HEK293T (cell line): Measurements from ENCODE around the gene ASB3.

Experiments
- CTCF ChIA-PET: fragments of 350-600 bp; formaldehyde crosslinking; extraction: SDS; loops from one replicate; lab custom pipeline; 2021; ENCODE audit warnings: antibody characterized with exemption, inconsistent platforms; lab: Yijun Ruan, JAX
- POLR2A ChIA-PET: fragments of 350-600 bp; formaldehyde crosslinking; extraction: SDS; loops from one replicate; lab custom pipeline; 2020; ENCODE audit warnings: antibody characterized with exemption, inconsistent platforms; lab: Yijun Ruan, JAX
- DNase-seq: peaks from one replicate; pipeline ENCODE4 v3.0.0; 2012; ENCODE audit warnings: mixed read lengths; ENCODE audit errors: extremely low spot score
- ARNT ChIP-seq: fragments of 450-650 bp; IDR thresholded peaks from 2 replicates; pipeline ENCODE4 v1.6.1; 2017; ENCODE audit warnings: mild to moderate bottlenecking
- BHLHE40 ChIP-seq: fragments of 450-650 bp; IDR thresholded peaks from 2 replicates; pipeline ENCODE4 v1.6.1; 2016; ENCODE audit warnings: mild to moderate bottlenecking, moderate library complexity, borderline replicate concordance
- CTBP1 ChIP-seq: fragments of 450-650 bp; IDR thresholded peaks from 2 replicates; pipeline ENCODE4 v1.6.1; 2016; ENCODE audit warnings: borderline replicate concordance
- ELF4 ChIP-seq: fragments of 450-650 bp; IDR thresholded peaks from 2 replicates; pipeline ENCODE4 v1.6.1; 2017; ENCODE audit warnings: antibody characterized with exemption
- FOXA1 ChIP-seq: fragments of 450-650 bp; IDR thresholded peaks from 2 replicates; pipeline ENCODE4 v1.6.1; 2016; ENCODE audit warnings: mild to moderate bottlenecking
- FOXK2 ChIP-seq: fragments of 450-650 bp; IDR thresholded peaks from 2 replicates; pipeline ENCODE4 v1.6.1; 2016; ENCODE audit warnings: mild to moderate bottlenecking
- FOXM1 ChIP-seq: fragments of 450-650 bp; IDR thresholded peaks from 2 replicates; pipeline ENCODE4 v1.6.1; 2017; ENCODE audit warnings: mild to moderate bottlenecking, borderline replicate concordance
- HDGF ChIP-seq: fragments of 450-650 bp; IDR thresholded peaks from 2 replicates; pipeline ENCODE4 v1.6.1; 2017; ENCODE audit warnings: antibody characterized with exemption, borderline replicate concordance
- L3MBTL2 ChIP-seq: fragments of 450-650 bp; conservative IDR thresholded peaks from 2 replicates; pipeline ENCODE4 v1.6.1; 2016; ENCODE audit warnings: mild to moderate bottlenecking
- LEF1 ChIP-seq: fragments of 450-650 bp; IDR thresholded peaks from 2 replicates; pipeline ENCODE4 v1.6.1; 2017; ENCODE audit warnings: mild to moderate bottlenecking, borderline replicate concordance
- NFRKB ChIP-seq: fragments of 450-650 bp; IDR thresholded peaks from 2 replicates; pipeline ENCODE4 v1.6.1; 2016; ENCODE audit warnings: mild to moderate bottlenecking, moderate library complexity
- SP1 ChIP-seq: fragments of 450-650 bp; IDR thresholded peaks from 2 replicates; pipeline ENCODE4 v1.6.1; 2017
- SUZ12 ChIP-seq: fragments of 450-650 bp; IDR thresholded peaks from 2 replicates; pipeline ENCODE4 v1.6.1; 2016; ENCODE audit warnings: mild to moderate bottlenecking
- TARDBP ChIP-seq: fragments of 450-650 bp; IDR thresholded peaks from 2 replicates; pipeline ENCODE4 v1.6.1; 2016
- ZNF384 ChIP-seq: fragments of 450-650 bp; IDR thresholded peaks from 2 replicates; pipeline ENCODE4 v1.6.1; 2016
- TF ChIP-seq, protein P1 (sequence below): fragments of 450-650 bp; IDR thresholded peaks from 2 replicates; pipeline ENCODE4 v1.6.1; 2016

The ASB3 gene

DNA sequence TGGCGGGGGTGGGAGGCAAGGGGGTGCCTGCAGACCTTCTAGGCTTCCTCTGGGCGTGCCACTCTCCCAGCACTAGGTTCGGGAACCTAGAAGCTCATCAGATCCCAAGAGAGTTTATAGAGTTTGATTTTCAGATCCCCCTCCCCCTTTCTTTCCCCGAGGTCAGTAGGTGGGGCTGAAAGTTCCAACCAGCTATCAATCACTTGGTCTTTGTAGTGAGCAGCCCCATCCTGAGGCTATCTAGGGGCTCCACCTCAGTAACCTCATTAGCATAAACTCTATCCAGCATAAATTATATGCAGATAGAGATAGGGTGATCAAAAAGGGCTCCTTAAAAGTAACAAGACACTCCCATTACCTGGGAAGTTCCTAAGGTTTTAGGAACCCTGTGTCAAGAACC, 32.9 kb upstream of the ASB3 start:
- POLR2A ChIA-PET, result no interaction called here
- TF ChIP-seq ARNT, result no peak
- TF ChIP-seq ZNF384, result no peak
- TF ChIP-seq BHLHE40, result no peak
- no peak for TF ChIP-seq ELF4
- TF ChIP-seq, protein P1, sequence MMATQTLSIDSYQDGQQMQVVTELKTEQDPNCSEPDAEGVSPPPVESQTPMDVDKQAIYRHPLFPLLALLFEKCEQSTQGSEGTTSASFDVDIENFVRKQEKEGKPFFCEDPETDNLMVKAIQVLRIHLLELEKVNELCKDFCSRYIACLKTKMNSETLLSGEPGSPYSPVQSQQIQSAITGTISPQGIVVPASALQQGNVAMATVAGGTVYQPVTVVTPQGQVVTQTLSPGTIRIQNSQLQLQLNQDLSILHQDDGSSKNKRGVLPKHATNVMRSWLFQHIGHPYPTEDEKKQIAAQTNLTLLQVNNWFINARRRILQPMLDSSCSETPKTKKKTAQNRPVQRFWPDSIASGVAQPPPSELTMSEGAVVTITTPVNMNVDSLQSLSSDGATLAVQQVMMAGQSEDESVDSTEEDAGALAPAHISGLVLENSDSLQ, result no peak
- TF ChIP-seq TARDBP, result no peak
- TF ChIP-seq CTBP1, result no peak
- TF ChIP-seq FOXM1, result no peak
- no peak for TF ChIP-seq LEF1
- TF ChIP-seq FOXK2, result no peak
- TF ChIP-seq HDGF, result no peak
- TF ChIP-seq SUZ12, result no peak
- CTCF ChIA-PET, result no interaction called here
- no peak for DNase-seq

DNA sequence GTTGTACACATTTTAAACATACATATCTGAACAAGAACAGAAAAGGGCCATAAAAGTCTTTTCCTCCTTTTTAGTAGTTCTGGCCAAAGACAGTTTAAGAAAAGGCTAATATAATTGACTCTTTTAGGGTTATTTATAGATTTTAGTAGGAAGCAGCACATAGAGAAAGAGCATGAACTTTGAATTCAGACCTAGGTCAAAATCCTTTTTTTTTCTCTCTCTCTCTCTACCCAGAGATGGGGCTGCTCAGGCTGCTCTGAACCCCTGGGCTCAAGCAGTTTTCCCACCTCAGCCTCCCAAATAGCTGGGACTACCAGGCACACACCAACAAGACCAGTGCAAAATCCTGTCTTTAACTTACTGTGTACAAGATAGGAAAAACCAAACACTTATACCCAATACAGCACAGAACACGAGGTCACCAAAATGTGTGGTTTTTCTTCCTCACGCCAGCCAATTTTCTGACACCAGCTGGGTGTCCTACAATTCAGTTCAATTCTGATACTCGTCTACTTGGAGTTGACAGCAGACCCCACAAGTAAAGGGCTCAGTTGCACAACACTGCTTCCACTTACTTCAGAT, 32.2 kb upstream of the ASB3 start:
- DNase-seq, result no peak
- POLR2A ChIA-PET, result no interaction called here
- no peak for TF ChIP-seq L3MBTL2
- TF ChIP-seq BHLHE40, result no peak
- TF ChIP-seq NFRKB, result no peak
- no peak for TF ChIP-seq LEF1
- TF ChIP-seq HDGF, result no peak
- no peak for TF ChIP-seq ELF4
- no peak for TF ChIP-seq ARNT
- TF ChIP-seq SP1, result no peak
- no peak for TF ChIP-seq FOXA1
- TF ChIP-seq FOXM1, result no peak
- no peak for TF ChIP-seq ZNF384
- no peak for TF ChIP-seq SUZ12
- no peak for TF ChIP-seq FOXK2
- no peak for TF ChIP-seq TARDBP
- TF ChIP-seq CTBP1, result no peak
- TF ChIP-seq, protein P1, result no peak
- CTCF ChIA-PET, result no interaction called here

DNA sequence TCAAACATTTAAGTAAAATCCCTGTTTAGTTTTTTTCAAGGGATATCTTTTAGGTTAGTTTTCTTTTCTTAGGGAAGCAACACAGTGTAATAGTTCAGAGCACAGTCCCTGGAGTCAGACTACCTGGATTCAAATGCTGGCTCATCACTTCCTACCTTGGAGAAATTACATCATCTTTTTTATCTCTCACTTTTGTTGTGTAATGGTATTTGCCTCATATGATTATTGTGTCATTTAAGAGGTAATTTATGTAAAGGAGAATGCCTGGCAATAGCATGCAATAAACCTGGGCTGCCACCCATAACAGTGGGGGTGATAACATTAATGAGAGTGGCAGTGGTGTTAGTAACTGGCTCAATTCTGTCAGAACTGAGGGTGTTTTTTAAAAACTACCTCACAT, 26.4 kb upstream of the ASB3 start:
- DNase-seq, result no peak

DNA sequence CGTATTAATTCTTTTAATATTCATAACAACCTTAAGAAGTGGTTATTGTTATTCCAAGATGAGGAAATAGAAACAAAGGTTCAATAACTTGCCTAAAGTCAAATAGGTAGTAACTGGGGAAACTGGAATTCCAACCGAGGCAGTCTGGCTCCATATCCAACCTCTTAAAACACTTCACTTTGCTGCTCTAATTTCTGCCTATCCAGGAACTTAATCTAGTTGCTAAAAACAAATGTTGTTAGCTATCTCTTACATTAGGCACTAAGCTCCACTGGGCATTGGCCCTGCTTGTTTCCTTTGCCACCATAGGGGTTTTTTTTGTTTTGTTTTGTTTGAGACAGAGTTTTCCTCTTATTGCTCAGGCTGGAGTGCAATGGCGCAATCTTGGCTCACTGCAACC, 24.8 kb upstream of the ASB3 start:
- POLR2A ChIA-PET, result no interaction called here
- no peak for TF ChIP-seq CTBP1
- TF ChIP-seq LEF1, result no peak
- no peak for TF ChIP-seq SUZ12
- TF ChIP-seq ZNF384, result no peak
- TF ChIP-seq BHLHE40, result no peak
- TF ChIP-seq FOXM1, result no peak
- TF ChIP-seq FOXA1, result no peak
- TF ChIP-seq L3MBTL2, result no peak
- no peak for TF ChIP-seq FOXK2
- TF ChIP-seq TARDBP, result no peak
- TF ChIP-seq SP1, result no peak
- no peak for DNase-seq
- CTCF ChIA-PET, result no interaction called here

More for the DNA sequence above, 26.4 kb upstream of the ASB3 start:
- no peak for TF ChIP-seq ZNF384
- TF ChIP-seq FOXA1, result no peak
- TF ChIP-seq ELF4, result no peak
- no peak for TF ChIP-seq NFRKB
- no peak for TF ChIP-seq HDGF
- TF ChIP-seq SUZ12, result no peak
- TF ChIP-seq FOXM1, result no peak
- TF ChIP-seq LEF1, result no peak
- POLR2A ChIA-PET, result no interaction called here
- CTCF ChIA-PET, result interaction anchor here (0.7 to 1.0 kb wide), 2 partner anchors 147 to 389 kb away, joined by 3 to 10 read pairs; no protein-coding TSS in a partner anchor

DNA sequence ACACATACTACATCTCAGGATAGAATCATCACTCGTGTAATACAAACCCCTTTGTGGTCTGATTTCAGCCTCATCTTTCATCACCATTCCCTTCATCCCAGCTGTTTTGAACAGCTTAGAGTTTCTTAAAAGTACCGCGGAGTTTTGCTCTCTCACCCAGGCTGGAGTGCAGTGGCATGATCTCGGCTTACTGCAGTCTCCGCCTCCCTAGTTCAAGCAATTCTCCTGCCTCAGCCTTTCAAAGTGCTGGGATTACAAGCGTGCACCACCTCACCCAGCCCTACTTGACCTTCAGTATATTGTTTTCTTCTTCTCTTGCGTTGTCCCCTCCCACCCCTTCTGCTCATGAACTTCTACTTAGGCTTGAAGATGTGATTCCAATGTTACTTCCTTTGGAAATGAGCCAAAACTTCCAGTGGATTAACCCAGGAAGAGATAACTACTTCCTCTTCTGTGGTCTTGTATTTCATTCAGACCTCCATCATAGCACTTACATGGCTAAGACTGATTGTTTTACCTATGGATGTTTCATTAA, 15.9 kb upstream of the ASB3 start:
- DNase-seq, result no peak
- ChIA-PET CTCF (interaction anchor here (0.5 kb wide), 1 partner anchor 643 kb away, joined by 3 read pairs; no protein-coding TSS in a partner anchor), POLR2A (no interaction called here)
- TF ChIP-seq CTBP1, result no peak

DNA sequence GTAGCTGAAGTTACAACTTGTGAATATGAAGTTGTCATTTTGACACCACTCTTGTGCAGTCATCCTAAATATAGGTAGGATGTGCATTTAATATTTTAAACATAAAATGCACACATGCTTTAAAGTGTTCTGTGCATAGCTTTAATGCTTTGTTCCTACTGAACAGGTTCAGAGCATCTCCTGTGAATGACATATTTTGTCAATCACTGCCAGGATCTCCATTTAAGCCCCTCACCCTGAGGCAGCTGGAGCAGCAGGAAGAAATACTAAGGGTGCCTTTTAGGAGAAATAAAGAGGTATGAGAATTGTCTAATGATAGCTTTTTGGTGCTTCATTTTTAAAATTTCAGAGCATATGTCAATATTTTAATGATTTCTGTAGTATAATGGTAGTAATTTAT, 14.8 kb upstream of the ASB3 start:
- ChIA-PET POLR2A (no interaction called here), CTCF (no interaction called here)
- TF ChIP-seq FOXK2 (no peak), BHLHE40 (no peak), HDGF (no peak), SP1 (no peak), ELF4 (no peak), CTBP1 (no peak), SUZ12 (no peak), L3MBTL2 (no peak), ZNF384 (no peak), FOXM1 (no peak)
- TF ChIP-seq, protein P1, result no peak
- no peak for DNase-seq

DNA sequence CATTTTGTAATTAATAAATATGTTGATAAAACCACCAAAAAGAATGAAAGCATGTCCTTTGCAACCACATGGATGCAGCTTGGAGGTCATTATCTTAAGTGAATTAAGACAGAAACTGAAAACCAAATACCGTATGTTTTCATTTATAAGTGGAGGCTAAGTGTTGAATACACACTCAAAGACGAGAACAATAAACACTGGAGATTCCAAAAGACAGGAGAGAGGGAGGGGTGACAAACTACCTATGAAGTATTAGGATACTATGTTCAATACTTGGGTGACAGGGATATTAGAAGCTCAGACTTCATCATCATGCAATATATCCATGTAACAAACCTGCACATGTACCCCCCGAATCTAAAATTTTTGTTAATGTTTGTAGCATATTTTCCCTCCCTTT, 7.1 kb upstream of the ASB3 start:
- TF ChIP-seq BHLHE40 (no peak), ELF4 (no peak), TARDBP (no peak), HDGF (no peak), FOXM1 (no peak), SUZ12 (no peak), SP1 (no peak), ZNF384 (no peak), LEF1 (no peak), FOXK2 (no peak), L3MBTL2 (no peak)
- TF ChIP-seq, protein P1, result no peak
- DNase-seq, result no peak
- ChIA-PET POLR2A (no interaction called here), CTCF (interaction anchor here (0.8 kb wide), 1 partner anchor 97 kb away, joined by 3 read pairs; no protein-coding TSS in a partner anchor)
